ENCODE data around the gene POLR1G. TPM values are rescaled to one million over a fixed set of nuclear protein-coding genes. Genes with fewer than 3 reads are reported as not detected.

The POLR1G gene
- total and polyA plus RNA-seq, 2 donors (not counting 3 experiments of a cell fraction or from before 2014, with no cell fraction given) = 6.6 to 19.5 TPM

GRCh38 chr19:45421947-45422498 is 15.6 kb downstream of the POLR1G start:
- no peaks in the 10 kb centered on the region for H4K20me1 ChIP-seq (replicated peaks; ENCODE audit: control insufficient read depth, extremely low read depth, insufficient read depth, low read length)
- H3K9ac ChIP-seq (replicated peaks; ENCODE audit: extremely low read depth, insufficient read depth, low read length) = no peak overlapping the region
- no peak overlapping the region for H3K27ac ChIP-seq (ENCODE audit: insufficient read depth, low read depth, low read length)
- no peaks in the 10 kb centered on the region for H3K9me1 ChIP-seq (replicated peaks; ENCODE audit: control insufficient read depth, extremely low read depth, insufficient read depth, low read length)
- no peak for FAIRE-seq
- H3K4me2 ChIP-seq (ENCODE audit: insufficient read depth, low read length) = peak overlapping the region; percentile 8
- TF ChIP-seq POLR2AphosphoS5 (IDR thresholded peaks at IDR 0.05; ENCODE audit: insufficient read depth, low read depth, low read length) (no peak), CTCF (IDR thresholded peaks at IDR 0.05; ENCODE audit: extremely low read depth in 1 of 2, insufficient read depth in 1 of 2, low read depth in 1 of 2, low read length in 2 of 2) (no peak), MYC (IDR thresholded peaks at IDR 0.05; ENCODE audit: low read depth, low read length) (no peak), EZH2 (IDR thresholded peaks at IDR 0.05; ENCODE audit: borderline replicate concordance, low read depth, low read length, severe bottlenecking) (no peak), GATA2 (IDR thresholded peaks at IDR 0.05; ENCODE audit: insufficient read depth, insufficient read length, low read depth, low read length) (no peak), JUN (IDR thresholded peaks at IDR 0.05; ENCODE audit: borderline replicate concordance, insufficient read depth, insufficient read length, low read depth) (no peak), FOS (IDR thresholded peaks at IDR 0.05; ENCODE audit: borderline replicate concordance, insufficient read depth, low read length) (no peak), POLR2A (IDR thresholded peaks at IDR 0.05; ENCODE audit: low read depth, low read length) (no peak)
- TF ChIP-seq, protein P1, sequence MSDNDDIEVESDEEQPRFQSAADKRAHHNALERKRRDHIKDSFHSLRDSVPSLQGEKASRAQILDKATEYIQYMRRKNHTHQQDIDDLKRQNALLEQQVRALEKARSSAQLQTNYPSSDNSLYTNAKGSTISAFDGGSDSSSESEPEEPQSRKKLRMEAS (IDR thresholded peaks at IDR 0.05; ENCODE audit: insufficient read depth, insufficient read length) = no peak
- ChIA-PET POLR2A (no interaction called here), CTCF (interaction anchor here (1.2 to 1.8 kb wide), 3 partner anchors 9 to 18 kb away, joined by 4 to 8 read pairs (median 7); no protein-coding TSS in a partner anchor)
- BruUV-seq (replicated peaks) = no TSS peak
- H3K79me2 ChIP-seq (ENCODE audit: control insufficient read depth, insufficient read depth, low read length) = peaks cover 27% of the 10 kb centered on the region
- no peak overlapping the region for H2AFZ ChIP-seq (ENCODE audit: low read depth, low read length)
- dilution Hi-C loops (cut with MboI; ENCODE audit: extremely low pct_ligation_motif_present, low sequenced_read_pairs) (no loop called here), intact Hi-C loops (cut with micrococcal nuclease) (no loop called here)
- no peak overlapping the region for H3K4me3 ChIP-seq (replicated peaks in 1 of 3; ENCODE audit: insufficient read depth in 1 of 3, low read depth in 1 of 3, low read length in 3 of 3)
- H3K4me1 ChIP-seq (ENCODE audit: control insufficient read depth, extremely low read depth, insufficient read depth, low read length) = peaks cover 30% of the 10 kb centered on the region
- DNase-seq (ENCODE audit: low read depth, low spot score) = no peak
- no peaks in the 10 kb centered on the region for H3K27me3 ChIP-seq (ENCODE audit: control insufficient read depth in 2 of 2, insufficient read depth in 2 of 2, low read length in 2 of 2)
- no peaks in the 10 kb centered on the region for H3K9me3 ChIP-seq (replicated peaks; ENCODE audit: control insufficient read depth, insufficient read depth, low read length)
- H3K36me3 ChIP-seq (ENCODE audit: control insufficient read depth in 2 of 2, extremely low read depth in 1 of 2, insufficient read depth in 2 of 2, low read length in 2 of 2) = peaks cover 2 to 11% of the 10 kb centered on the region in 2 experiments
